ENCODE data around the gene TRPV4.
"Not testable (repeated sequence)": the region's sequence is repeated elsewhere in the genome, so short reads cannot be mapped to it uniquely, and the experiment has no call there.

TRPV4 gene

GRCh38 chr12:109833307-109834189 is at the start of gene TRPV4:
Gene TRPV4, minus strand, starts transcription at chr12:109833398. Its CDS starts 18,602 bp downstream, at chr12:109814796.
- no peak for DNase-seq

- no peak for DNase-seq
Observed at GRCh38 chr12:109881752-109882151, 48.6 kb upstream of the TRPV4 start.

- no peak for DNase-seq
Observed at GRCh38 chr12:109880938-109881337, 47.7 kb upstream of the TRPV4 start.

GRCh38 chr12:109880043-109880931 is 47.1 kb upstream of the TRPV4 start, which contains the start of gene GLTP:
Gene GLTP, minus strand, starts transcription at chr12:109880541. Its CDS starts 167 bp downstream, at chr12:109880374.
- DNase-seq: peak; percentile 90

- DNase-seq: no peak
Observed at GRCh38 chr12:109879351-109880042, 46.3 kb upstream of the TRPV4 start.

GRCh38 chr12:109878749-109879148 is 45.6 kb upstream of the TRPV4 start:
- DNase-seq: no peak

GRCh38 chr12:109878247-109878625 is 45.0 kb upstream of the TRPV4 start:
- DNase-seq: no peak

- DNase-seq: no peak
Observed at GRCh38 chr12:109877504-109878246, 44.5 kb upstream of the TRPV4 start.

GRCh38 chr12:109876406-109876805 is 43.2 kb upstream of the TRPV4 start:
- no peak for DNase-seq

GRCh38 chr12:109875572-109876131 is 42.5 kb upstream of the TRPV4 start:
- DNase-seq: no peak

GRCh38 chr12:109873653-109874052 is 40.5 kb upstream of the TRPV4 start:
- no peak for DNase-seq

GRCh38 chr12:109871668-109872314 is 38.6 kb upstream of the TRPV4 start:
- no peak for DNase-seq

GRCh38 chr12:109870648-109871047 is 37.5 kb upstream of the TRPV4 start:
- no peak for DNase-seq

GRCh38 chr12:109868182-109869051 is 35.2 kb upstream of the TRPV4 start:
- no peak for DNase-seq

- no peak for DNase-seq
Observed at GRCh38 chr12:109864916-109865315, 31.7 kb upstream of the TRPV4 start.

GRCh38 chr12:109863847-109864712 is 30.9 kb upstream of the TRPV4 start:
- DNase-seq: no peak

- DNase-seq: not testable (repeated sequence)
Observed at GRCh38 chr12:109862491-109862890, 29.3 kb upstream of the TRPV4 start.

- no peak for DNase-seq
Observed at GRCh38 chr12:109861689-109862314, 28.6 kb upstream of the TRPV4 start.

GRCh38 chr12:109860977-109861376 is 27.8 kb upstream of the TRPV4 start:
- no peak for DNase-seq

Data from NCI-H2171 (cell line).